GM21528 (cell line): Measurements from ENCODE around the gene TMEM219.
"Not testable (repeated sequence)": the region's sequence is repeated elsewhere in the genome, so short reads cannot be mapped to it uniquely, and the experiment has no call there.

Experiments used
- ATAC-seq: cut with Tn5 transposase; IDR thresholded peaks from one replicate; pipeline ENCODE4 v1.9.1; 2021; ENCODE audit warnings: mild to moderate bottlenecking, moderate library complexity; ENCODE audit not compliant: unreplicated experiment, low FRiP score

TMEM219 gene

GRCh38 chr16:29950806-29951461 lies 10.9 kb upstream of the TMEM219 start:
- ATAC-seq: no peak

DNA sequence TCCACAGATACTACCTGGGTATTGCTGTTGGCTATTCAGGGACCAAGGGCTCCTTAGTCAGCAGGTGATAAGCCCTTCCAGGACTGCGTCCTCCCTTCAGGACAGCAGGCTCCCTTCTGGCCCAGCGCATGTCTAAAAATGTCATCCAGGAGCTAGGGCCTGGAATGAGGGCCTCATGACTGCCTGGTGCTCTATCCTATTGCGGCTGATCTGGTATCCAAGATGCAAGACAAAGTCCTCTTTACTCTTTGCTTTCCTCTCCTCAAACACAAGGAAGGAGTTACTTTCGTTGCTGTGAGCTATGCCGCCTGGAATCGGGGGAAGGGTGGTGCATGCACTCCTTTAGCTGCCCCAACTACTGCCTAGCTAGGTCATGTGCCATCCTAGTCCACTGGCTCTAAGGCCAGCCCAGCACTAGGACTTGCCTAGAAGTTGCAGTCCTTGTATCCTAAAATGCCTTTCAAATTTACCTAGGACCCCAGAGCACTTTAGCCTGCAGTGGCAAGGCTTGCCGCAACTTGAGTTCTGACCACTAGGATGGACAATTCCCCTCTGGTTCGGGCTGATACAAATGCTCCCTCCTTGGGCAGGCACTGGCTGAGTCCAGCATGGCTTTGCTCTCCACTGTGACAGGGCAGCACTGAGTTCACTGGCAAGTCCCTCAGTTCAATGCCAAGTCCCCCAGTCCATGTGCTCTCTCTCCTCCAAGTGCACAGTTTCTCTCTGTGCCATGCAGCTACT lies 10.1 kb upstream of the TMEM219 start:
- ATAC-seq: no peak

DNA sequence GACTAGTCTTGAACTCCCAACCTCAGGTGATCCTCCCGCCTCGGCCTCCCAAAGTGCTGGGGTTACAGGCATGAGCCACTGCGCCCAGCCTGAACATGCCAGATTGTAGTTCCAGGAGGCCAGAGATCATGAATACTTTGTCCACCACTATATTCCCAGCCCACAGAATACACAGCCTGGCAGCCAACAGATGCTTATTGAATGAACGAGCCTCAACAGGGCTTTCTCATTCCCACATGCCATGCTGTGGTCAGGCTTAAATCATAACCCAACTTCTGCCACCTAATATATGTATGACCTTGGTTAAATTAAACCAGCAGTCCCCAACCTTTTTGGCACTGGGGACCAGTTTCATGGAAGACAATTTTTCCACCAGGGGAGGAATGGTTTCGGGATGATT lies 3.1 kb upstream of the TMEM219 start:
- ATAC-seq: no peak

DNA sequence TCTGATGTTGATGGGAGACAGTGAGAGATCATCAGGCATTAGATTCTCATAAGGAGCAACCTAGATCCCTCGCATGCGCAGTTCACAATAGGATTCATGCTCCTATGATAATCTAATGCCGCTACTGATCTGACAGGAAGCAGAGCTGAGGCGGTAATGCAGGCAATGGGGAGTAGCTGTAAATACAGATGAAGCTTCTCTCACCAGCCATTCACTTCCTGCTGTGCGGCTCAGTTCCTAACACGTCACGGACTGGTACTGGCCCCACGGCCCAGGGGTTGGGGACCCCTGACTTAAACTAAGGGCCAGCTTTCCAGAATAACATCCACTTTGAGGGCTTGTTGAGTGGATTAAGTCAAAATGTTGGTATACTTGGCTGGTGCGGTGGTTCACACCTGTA lies 2.6 kb upstream of the TMEM219 start:
- no peak for ATAC-seq

DNA sequence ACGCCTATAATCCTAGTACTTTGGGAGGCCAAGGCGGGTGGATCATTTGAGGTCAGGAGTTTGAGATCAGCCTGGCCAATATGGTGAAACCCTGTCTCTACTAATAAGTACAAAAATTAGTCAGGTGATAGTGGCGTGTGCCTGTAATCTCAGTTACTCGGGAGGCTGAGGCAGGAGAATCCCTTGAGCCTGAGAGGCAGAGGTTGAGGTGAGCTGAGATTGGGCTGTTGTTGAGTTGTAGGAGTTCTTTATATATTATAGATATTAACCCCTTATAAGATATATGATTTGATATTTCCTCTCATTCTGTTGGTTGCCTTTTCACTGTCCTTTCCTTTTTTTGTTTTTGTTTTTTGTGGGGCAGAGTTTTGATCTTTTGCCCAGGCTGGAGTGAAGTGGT lies 2.1 kb upstream of the TMEM219 start:
- not testable (repeated sequence) for ATAC-seq

GRCh38 chr16:29961127-29961478 lies 776 bp upstream of the TMEM219 start:
- ATAC-seq: no peak

GRCh38 chr16:29962344-29962994 lies 590 bp downstream of the TMEM219 start:
- ATAC-seq: no peak

GRCh38 chr16:29963021-29963743 lies 1.3 kb downstream of the TMEM219 start:
- no peak for ATAC-seq

DNA sequence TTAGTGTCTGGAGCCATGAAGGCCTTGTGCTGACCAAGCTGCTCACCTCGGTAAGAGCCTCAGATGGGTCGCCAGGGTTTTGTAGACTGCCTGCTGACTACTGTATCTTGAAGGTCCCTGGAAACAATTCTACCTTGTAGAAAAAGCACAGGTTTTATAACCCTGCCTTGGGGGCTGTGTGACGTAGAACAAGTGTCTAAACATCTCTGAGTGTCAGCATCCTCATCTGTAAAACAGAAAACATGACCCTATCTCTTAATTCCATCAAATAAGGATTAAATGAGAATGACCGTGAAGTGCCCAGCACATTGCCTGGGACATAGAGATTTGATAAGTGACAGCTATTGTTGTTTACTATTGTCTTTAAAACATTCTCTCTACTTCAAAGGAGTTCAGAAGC lies 6.3 kb downstream of the TMEM219 start:
- ATAC-seq: no peak

DNA sequence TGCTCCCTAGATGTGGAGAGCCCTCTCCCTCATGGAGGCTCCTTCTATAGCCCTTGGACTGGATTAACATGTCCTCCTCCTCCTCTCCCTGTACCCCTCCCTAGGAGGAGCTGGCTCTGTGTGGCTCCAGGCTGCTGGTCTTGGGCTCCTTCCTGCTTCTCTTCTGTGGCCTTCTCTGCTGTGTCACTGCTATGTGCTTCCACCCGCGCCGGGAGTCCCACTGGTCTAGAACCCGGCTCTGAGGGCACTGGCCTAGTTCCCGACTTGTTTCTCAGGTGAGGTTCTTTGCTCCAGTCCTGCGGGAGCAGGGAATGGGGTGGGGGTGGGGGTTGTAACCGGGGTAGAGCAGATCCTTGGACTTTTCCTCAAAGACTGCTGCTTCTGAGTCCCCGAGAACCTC lies 9.4 kb downstream of the TMEM219 start:
- no peak for ATAC-seq

DNA sequence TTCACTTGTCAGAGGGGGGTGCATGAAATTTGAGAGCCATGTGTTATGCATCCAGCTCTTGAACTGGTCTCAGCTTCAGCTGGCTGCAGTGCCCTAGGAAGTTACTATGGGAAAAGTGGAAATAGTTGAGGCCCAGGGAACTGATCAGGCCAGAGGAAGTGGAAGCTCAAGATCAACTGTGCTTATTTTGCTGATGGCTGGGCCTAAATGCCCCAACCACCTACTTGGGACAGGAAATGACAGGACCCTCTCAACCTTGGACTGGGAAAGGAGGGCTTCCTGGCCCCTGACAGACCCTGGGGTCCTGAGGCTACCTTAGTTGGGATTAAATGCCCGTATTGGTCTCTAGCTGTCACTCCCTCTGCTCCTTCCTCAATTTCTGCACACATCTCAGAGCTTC lies 10.6 kb downstream of the TMEM219 start:
- ATAC-seq: no peak

DNA sequence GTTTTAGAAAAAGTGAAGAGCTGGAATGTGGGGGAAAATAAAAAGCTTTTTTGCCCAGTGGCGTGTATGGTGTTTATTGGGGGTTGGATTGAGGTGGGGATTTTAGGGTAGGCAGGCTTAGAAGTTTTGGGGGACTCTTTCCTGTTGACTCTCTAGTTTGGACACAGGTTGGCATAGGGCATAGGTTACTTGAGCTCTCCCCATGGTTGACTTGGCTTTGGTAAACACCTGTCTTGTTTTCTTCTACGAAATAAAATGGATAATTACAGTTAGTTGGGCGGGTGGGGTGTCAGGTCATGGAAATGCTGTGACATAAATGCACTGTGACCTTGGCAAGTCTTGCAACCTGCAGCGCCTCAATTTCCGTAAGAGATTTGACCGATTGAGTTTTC lies 11.1 kb downstream of the TMEM219 start:
- ATAC-seq: no peak

- ATAC-seq: peak; percentile 74
Observed at GRCh38 chr16:29973384-29974246, 11.7 kb downstream of the TMEM219 start, which contains the start of gene TAOK2. TSS of gene TAOK2 (plus strand) at chr16:29973868. CDS start at chr16:29977773, 3,905 bp downstream.

DNA sequence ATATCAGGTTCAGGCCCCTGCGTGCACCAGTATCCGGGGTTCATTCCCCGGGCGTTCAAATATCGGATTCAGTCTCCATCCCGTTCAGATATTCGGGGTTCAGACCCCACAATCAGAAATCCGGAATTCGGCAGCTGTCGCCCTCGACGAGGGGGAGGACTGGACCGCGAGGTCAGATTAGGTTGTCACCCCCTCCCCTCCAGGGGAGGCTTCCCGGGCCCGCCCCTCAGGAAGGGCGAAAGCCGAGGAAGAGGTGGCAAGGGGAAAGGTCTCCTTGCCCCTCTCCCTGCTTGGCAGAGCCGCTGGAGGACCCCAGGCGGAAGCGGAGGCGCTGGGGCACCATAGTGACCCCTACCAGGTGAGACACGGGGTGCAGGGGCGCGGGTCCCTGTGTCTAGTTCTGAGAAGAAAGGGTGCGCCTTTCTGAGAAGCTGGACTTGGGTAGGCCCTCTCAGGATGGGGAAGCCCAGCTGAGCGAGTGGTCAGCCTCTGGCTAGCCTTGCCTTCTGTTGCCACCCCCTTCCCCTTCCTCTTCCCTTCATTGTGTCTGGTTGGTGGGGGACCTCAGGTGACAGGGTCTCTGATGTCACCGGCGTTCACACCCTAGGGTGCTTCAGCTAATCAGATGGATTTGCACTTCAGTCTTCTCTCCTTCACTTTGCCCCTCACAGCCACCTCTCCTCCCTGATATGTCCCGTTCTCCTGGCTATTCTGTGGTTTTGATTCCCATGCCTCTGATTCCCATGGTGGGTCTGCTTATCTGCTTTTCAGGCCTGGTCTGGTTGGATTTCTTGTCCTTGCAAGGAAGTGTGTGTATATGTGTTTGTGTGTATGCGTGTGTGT lies 12.6 kb downstream of the TMEM219 start:
- peak; percentile 10 for ATAC-seq

DNA sequence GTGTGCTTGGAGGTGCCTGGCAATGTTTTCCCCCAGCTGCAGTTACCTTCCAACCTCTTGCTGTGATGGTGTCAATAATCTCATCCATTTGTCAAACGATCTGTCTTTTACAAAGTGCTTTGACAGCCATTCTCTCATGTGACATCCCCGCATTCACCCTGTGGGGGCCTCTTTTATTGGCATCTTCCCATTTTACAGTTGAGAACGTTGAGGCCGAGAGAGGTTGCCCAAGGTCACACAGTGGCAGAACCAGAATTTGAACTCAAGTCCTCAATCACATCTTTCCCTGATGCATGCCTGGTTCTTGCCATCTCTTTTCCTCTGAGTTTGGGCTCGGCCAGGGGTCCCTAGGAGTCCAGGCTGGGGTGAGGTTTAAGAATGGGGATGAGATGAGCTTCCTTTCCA lies 13.3 kb downstream of the TMEM219 start:
- ATAC-seq: no peak

- no peak for ATAC-seq
Observed at GRCh38 chr16:29975811-29976511, 14.1 kb downstream of the TMEM219 start.

DNA sequence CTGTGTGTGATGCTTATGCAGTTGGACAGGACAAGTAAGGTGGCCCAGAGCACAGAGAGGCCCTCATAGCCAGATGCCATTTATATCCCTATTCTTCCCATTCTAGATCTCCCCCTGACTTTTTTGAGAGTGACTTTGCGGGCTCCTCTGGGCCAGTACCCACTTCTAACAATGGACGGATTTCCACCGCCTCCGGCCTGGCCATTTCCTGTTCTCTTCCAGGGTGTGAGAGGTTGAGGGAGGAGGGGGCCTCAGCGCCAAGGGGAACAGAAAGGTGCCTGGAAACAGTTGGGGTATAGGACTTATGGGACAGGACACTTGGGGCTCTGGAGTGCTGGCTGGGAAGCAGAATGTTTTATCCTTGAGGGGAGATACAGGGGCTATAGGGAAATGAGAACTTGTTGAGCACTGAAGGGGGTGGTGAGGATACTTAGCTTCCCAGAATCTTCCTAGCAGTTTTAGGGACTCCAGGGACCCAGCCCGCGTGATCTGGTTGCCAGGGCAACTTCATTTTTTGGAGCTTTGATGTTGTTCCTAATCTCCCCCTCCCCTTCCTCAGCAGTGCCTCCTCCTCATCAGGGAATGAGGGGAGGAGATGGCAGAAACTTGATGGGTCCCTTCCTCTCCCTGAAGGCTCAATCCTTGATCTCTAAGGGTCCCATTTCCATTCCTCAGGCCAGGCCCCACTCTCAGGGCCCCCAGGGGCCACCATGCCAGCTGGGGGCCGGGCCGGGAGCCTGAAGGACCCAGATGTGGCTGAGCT lies 15.4 kb downstream of the TMEM219 start:
- no peak for ATAC-seq

GRCh38 chr16:29978081-29978480 lies 16.2 kb downstream of the TMEM219 start:
- ATAC-seq: no peak
